ENCODE data around the gene RETREG1. TPM values are rescaled to one million over a fixed set of nuclear protein-coding genes. Genes with fewer than 3 reads are reported as not detected.

Gene RETREG1, protein sequence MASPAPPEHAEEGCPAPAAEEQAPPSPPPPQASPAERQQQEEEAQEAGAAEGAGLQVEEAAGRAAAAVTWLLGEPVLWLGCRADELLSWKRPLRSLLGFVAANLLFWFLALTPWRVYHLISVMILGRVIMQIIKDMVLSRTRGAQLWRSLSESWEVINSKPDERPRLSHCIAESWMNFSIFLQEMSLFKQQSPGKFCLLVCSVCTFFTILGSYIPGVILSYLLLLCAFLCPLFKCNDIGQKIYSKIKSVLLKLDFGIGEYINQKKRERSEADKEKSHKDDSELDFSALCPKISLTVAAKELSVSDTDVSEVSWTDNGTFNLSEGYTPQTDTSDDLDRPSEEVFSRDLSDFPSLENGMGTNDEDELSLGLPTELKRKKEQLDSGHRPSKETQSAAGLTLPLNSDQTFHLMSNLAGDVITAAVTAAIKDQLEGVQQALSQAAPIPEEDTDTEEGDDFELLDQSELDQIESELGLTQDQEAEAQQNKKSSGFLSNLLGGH
- total RNA-seq: 10 to 100 TPM; 11.6 to 70.1 (median 19.4) TPM

GRCh38 chr5:16616536-16617273, at the start of gene RETREG1:
TSS of gene RETREG1 (minus strand) at chr5:16616997. CDS start at chr5:16616971, 26 bp downstream.
- Histone ChIP-seq H3K36me3 (no peaks in the 10 kb centered on the region), H3K9me3 (no peaks in the 10 kb centered on the region), H3K27ac (peak within 1 kb of the TSS; percentile 60 to 83 (median 77)), H3K4me1 (peaks cover 0 to 9% (median 2%) of the 10 kb centered on the region in 4 donors), H3K4me3 (peak within 1 kb of the TSS; percentile 62 to 92 (median 72)), H3K27me3 (peaks cover 0 to 3% of the 10 kb centered on the region in 2 donors)
- peak; percentile 70 to 87 (median 79) for DNase-seq
- TF ChIP-seq, protein P1, sequence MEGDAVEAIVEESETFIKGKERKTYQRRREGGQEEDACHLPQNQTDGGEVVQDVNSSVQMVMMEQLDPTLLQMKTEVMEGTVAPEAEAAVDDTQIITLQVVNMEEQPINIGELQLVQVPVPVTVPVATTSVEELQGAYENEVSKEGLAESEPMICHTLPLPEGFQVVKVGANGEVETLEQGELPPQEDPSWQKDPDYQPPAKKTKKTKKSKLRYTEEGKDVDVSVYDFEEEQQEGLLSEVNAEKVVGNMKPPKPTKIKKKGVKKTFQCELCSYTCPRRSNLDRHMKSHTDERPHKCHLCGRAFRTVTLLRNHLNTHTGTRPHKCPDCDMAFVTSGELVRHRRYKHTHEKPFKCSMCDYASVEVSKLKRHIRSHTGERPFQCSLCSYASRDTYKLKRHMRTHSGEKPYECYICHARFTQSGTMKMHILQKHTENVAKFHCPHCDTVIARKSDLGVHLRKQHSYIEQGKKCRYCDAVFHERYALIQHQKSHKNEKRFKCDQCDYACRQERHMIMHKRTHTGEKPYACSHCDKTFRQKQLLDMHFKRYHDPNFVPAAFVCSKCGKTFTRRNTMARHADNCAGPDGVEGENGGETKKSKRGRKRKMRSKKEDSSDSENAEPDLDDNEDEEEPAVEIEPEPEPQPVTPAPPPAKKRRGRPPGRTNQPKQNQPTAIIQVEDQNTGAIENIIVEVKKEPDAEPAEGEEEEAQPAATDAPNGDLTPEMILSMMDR (IDR thresholded peaks at IDR 0.05): no peak
- no peak for TF ChIP-seq POLR2A (IDR thresholded peaks at IDR 0.05)

- DNase-seq: no peak
- no peak overlapping the region for H3K27ac ChIP-seq
Measured at GRCh38 chr5:16666130-16666882, 49.5 kb upstream of the RETREG1 start.

GRCh38 chr5:16665601-16666000, 48.8 kb upstream of the RETREG1 start:
- TF ChIP-seq, protein P1 (IDR thresholded peaks at IDR 0.05): no peak
- no peak for TF ChIP-seq POLR2A (IDR thresholded peaks at IDR 0.05)
- H3K9me3 ChIP-seq: no peaks in the 10 kb centered on the region
- no peak overlapping the region for H3K27ac ChIP-seq
- H3K4me1 ChIP-seq: no peaks in the 10 kb centered on the region
- no peak overlapping the region for H3K4me3 ChIP-seq
- H3K36me3 ChIP-seq: peaks cover 0 to 38% (median 0%) of the 10 kb centered on the region in 3 donors
- H3K27me3 ChIP-seq: no peaks in the 10 kb centered on the region
- no peak for DNase-seq

More at GRCh38 chr5:16666130-16666882, 49.5 kb upstream of the RETREG1 start:
- Histone ChIP-seq H3K36me3 (peaks cover 0 to 45% (median 0%) of the 10 kb centered on the region in 3 donors), H3K4me3 (no peak overlapping the region), H3K9me3 (no peaks in the 10 kb centered on the region), H3K27me3 (no peaks in the 10 kb centered on the region), H3K4me1 (no peaks in the 10 kb centered on the region)
- TF ChIP-seq, protein P1 (IDR thresholded peaks at IDR 0.05): no peak
- TF ChIP-seq POLR2A (IDR thresholded peaks at IDR 0.05): no peak

- Histone ChIP-seq H3K36me3 (peaks cover 0 to 32% (median 0%) of the 10 kb centered on the region in 3 donors), H3K4me1 (no peaks in the 10 kb centered on the region), H3K9me3 (no peaks in the 10 kb centered on the region), H3K27me3 (no peaks in the 10 kb centered on the region), H3K4me3 (no peak overlapping the region), H3K27ac (no peak overlapping the region)
- DNase-seq: no peak
- TF ChIP-seq, protein P1 (IDR thresholded peaks at IDR 0.05): no peak
- no peak for TF ChIP-seq POLR2A (IDR thresholded peaks at IDR 0.05)
Measured at GRCh38 chr5:16664368-16664767, 47.6 kb upstream of the RETREG1 start.

DNA sequence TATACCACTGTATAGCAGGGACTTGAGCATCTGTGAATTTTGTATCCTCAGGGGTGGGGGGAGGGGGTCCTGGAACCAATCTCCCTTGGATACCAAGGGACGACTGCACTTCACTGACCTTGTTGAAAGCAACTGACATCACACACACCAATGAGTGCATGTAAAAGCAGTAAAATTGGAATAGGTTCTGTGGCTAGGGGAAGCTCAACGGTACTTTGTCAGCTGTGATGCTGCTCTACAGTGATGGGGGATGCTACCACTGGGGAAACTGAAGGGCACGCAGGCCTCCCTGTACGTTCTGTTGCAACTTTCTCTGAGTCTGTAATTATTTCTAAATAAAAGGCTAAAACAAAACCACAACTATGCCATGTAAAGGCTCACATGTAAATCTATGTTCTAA, 47.0 kb upstream of the RETREG1 start:
- H3K4me3 ChIP-seq: no peak overlapping the region
- no peak for DNase-seq
- no peak overlapping the region for H3K27ac ChIP-seq
- no peaks in the 10 kb centered on the region for H3K9me3 ChIP-seq
- no peak for TF ChIP-seq POLR2A (IDR thresholded peaks at IDR 0.05)
- TF ChIP-seq, protein P1 (IDR thresholded peaks at IDR 0.05): no peak
- peaks cover 0 to 27% (median 0%) of the 10 kb centered on the region in 3 donors for H3K36me3 ChIP-seq
- H3K27me3 ChIP-seq: no peaks in the 10 kb centered on the region
- no peaks in the 10 kb centered on the region for H3K4me1 ChIP-seq

Measured in Peyer's patch (tissue), 4 donors.